Endothelial cell of umbilical vein (primary cell): ENCODE measurements around the gene PSME4. TPM values are rescaled to one million over a fixed set of nuclear protein-coding genes. Genes with fewer than 3 reads are reported as not detected.
A peak's percentile ranks its signal among the peaks of the same experiment; 100 is the strongest.

Source experiments
- BruUV-seq: library from RNA; stranded (reverse); fragments of 400-500 nt; replicated peaks from 2 replicates; lab custom pipeline; 2021; lab: Mats Ljungman, UMichigan
- CTCF ChIA-PET: fragments of 300-600, 350-600 bp; sonication (Branson Sonifier 250); formaldehyde crosslinking; loops from one replicate; lab custom pipeline; 2021; ENCODE audit warnings: antibody characterized with exemption, inconsistent platforms; lab: Charles Lee
- POLR2A ChIA-PET: fragments of 300-600, 350-600 bp; sonication (Branson Sonifier 250); formaldehyde crosslinking; loops from one replicate; lab custom pipeline; 2021; ENCODE audit warnings: antibody characterized with exemption, inconsistent platforms; lab: Charles Lee
- DNase-seq: peaks from one replicate; pipeline ENCODE4 v3.0.0-alpha.2; 2011; ENCODE audit warnings: low read depth, low spot score
- FAIRE-seq: peaks from 2 replicates; lab custom pipeline; 2011; peaks lifted over from hg19 to GRCh38; lab: Jason Lieb, UNC
- H2AFZ ChIP-seq: 2 replicates; pipeline ENCODE4 v1.6.0; 2012; ENCODE audit warnings: low read depth, low read length, control low read depth, inconsistent platforms
- H3K27ac ChIP-seq: 2 replicates; pipeline ENCODE4 v1.5.1; 2011; ENCODE audit warnings: low read depth, mild to moderate bottlenecking, control low read depth, low read length, moderate library complexity; ENCODE audit not compliant: insufficient read depth
- H3K27me3 ChIP-seq, 2 experiments: 2 replicates each; pipeline versions ENCODE4 v1.6.0 to v1.6.1; 2011; ENCODE audit warnings: low read length in 2 of 2, mixed read lengths in 1 of 2; ENCODE audit not compliant: control insufficient read depth in 2 of 2, insufficient read depth in 2 of 2
- H3K36me3 ChIP-seq, 2 experiments: 2 replicates in 1 of 2; 3 replicates in 1 of 2; pipeline ENCODE4 v1.5.1; 2011; ENCODE audit warnings: low read length in 2 of 2, mild to moderate bottlenecking in 1 of 2, moderate library complexity in 1 of 2; ENCODE audit not compliant: control insufficient read depth in 2 of 2, insufficient read depth in 2 of 2; ENCODE audit errors: extremely low read depth in 1 of 2
- H3K4me1 ChIP-seq: 3 replicates; pipeline ENCODE4 v1.5.1; 2011; ENCODE audit warnings: mild to moderate bottlenecking, low read length; ENCODE audit not compliant: control insufficient read depth, insufficient read depth; ENCODE audit errors: extremely low read depth
- H3K4me2 ChIP-seq: 2 replicates; pipeline ENCODE4 v1.6.1; 2011; ENCODE audit warnings: low read length, control low read depth, mixed read lengths; ENCODE audit not compliant: insufficient read depth
- H3K4me3 ChIP-seq, 3 experiments: fragments of 200-600 bp in 1 of 3; sonication (generic), shearing (Covaris generic) in 1 of 3; replicated peaks in 1 of 3; 2 replicates each; pipeline ENCODE4 v1.5.1; 2011 to 2016; ENCODE audit warnings: control low read depth in 3 of 3, low read length in 3 of 3, mild to moderate bottlenecking in 2 of 3, inconsistent platforms in 1 of 3, low read depth in 1 of 3, moderate library complexity in 1 of 3; ENCODE audit not compliant: insufficient read depth in 1 of 3
- H3K79me2 ChIP-seq: 2 replicates; pipeline ENCODE4 v1.6.0; 2012; ENCODE audit warnings: low read length, inconsistent platforms; ENCODE audit not compliant: control insufficient read depth, insufficient read depth
- H3K9ac ChIP-seq: replicated peaks from 2 replicates; pipeline ENCODE3; 2011; ENCODE audit warnings: low read length, control low read depth; ENCODE audit not compliant: insufficient read depth; ENCODE audit errors: extremely low read depth
- H3K9me1 ChIP-seq: replicated peaks from 3 replicates; pipeline ENCODE4 v1.6.0; 2011; ENCODE audit warnings: mild to moderate bottlenecking, low read length; ENCODE audit not compliant: control insufficient read depth, insufficient read depth; ENCODE audit errors: extremely low read depth
- H3K9me3 ChIP-seq: replicated peaks from 2 replicates; pipeline ENCODE4 v1.5.1; 2012; ENCODE audit warnings: low read length, inconsistent platforms; ENCODE audit not compliant: control insufficient read depth, insufficient read depth
- H4K20me1 ChIP-seq: replicated peaks from 2 replicates; pipeline ENCODE3; 2011; ENCODE audit warnings: mild to moderate bottlenecking, low read length; ENCODE audit not compliant: control insufficient read depth, insufficient read depth; ENCODE audit errors: extremely low read depth
- POLR2AphosphoS5 ChIP-seq: IDR thresholded peaks from 2 replicates; pipeline ENCODE4 v1.6.1; 2012; ENCODE audit warnings: low read depth, mild to moderate bottlenecking, control low read depth, low read length, moderate library complexity; ENCODE audit not compliant: insufficient read depth
- dilution Hi-C: fragments of 300-500 bp; cut with MboI; formaldehyde crosslinking; loops from one replicate; pipeline ENCODE4 v1.15.0; 2019; ENCODE audit warnings: low sequenced_read_pairs; ENCODE audit not compliant: extremely low pct_ligation_motif_present
- intact Hi-C: fragments of 100-400 bp; cut with micrococcal nuclease; formaldehyde crosslinking; loops from one replicate; pipeline ENCODE4 v1.10.0; 2022
- polyA plus RNA-seq, 4 experiments: library from polyadenylated mRNA; depleted of rRNA in 3 of 4; stranded (reverse) in 3 of 4; unstranded in 1 of 4; fragments of >200 nt; gene quantifications; 2 replicates each; pipeline versions ENCODE4 v1.2.1 to v1.2.3, GENCODE V29; 2011 to 2012; ENCODE audit warnings: missing spikeins in 1 of 4
- total RNA-seq: library from RNA; stranded (reverse); gene quantifications from 2 replicates; pipeline ENCODE4 v1.2.3, GENCODE V29; 2021
- TF ChIP-seq, protein P1 (sequence below), 2 donors: IDR thresholded peaks; 1 replicate in 1 of 2; 2 replicates in 1 of 2; pipeline ENCODE4 v1.5.1; 2011; ENCODE audit warnings: low read length in 2 of 2, mild to moderate bottlenecking in 2 of 2, moderate library complexity in 2 of 2, control low read depth in 1 of 2, inconsistent platforms in 1 of 2, low read depth in 1 of 2; ENCODE audit not compliant: insufficient read depth in 1 of 2; ENCODE audit errors: extremely low read depth in 1 of 2

The PSME4 gene
- total and polyA plus RNA-seq, 2 donors (not counting 3 experiments of a cell fraction or from before 2014, with no cell fraction given), result 24.7 to 82.6 TPM

GRCh38 chr2:53969968-53970723, 647 bp downstream of the PSME4 start:
- DNase-seq, result peak; percentile 63
- intact Hi-C loops, result loop anchor here (2.0 to 10.0 kb wide), 3 partner anchors 29 to 485 kb away; partner anchors contain the start of gene SPTBN1
- peak overlapping the region; percentile 91 for H3K9ac ChIP-seq
- no peaks in the 10 kb centered on the region for H3K9me1 ChIP-seq
- peaks cover 17% of the 10 kb centered on the region for H3K4me1 ChIP-seq
- dilution Hi-C loops, result no loop called here
- H3K4me3 ChIP-seq, result peak overlapping the region; percentile 73 to 94 (median 93)
- no peaks in the 10 kb centered on the region for H3K9me3 ChIP-seq
- no peaks in the 10 kb centered on the region for H4K20me1 ChIP-seq
- peaks cover 54% of the 10 kb centered on the region for H3K79me2 ChIP-seq
- no peaks in the 10 kb centered on the region for H3K27me3 ChIP-seq
- CTCF ChIA-PET, result interaction anchor here (0.6 to 2.5 kb wide), 4 partner anchors 19 to 734 kb away, joined by 3 to 8 read pairs (median 4); no protein-coding TSS in a partner anchor
- POLR2A ChIA-PET, result interaction anchor here (0.6 to 1.3 kb wide), 5 partner anchors 11 to 71 kb away, joined by 3 to 4 read pairs (median 3); no protein-coding TSS in a partner anchor
- H3K4me2 ChIP-seq, result peak overlapping the region; percentile 100
- no peak overlapping the region for H2AFZ ChIP-seq
- no peak for FAIRE-seq
- peak; percentile 20 for TF ChIP-seq POLR2AphosphoS5
- TF ChIP-seq, protein P1, sequence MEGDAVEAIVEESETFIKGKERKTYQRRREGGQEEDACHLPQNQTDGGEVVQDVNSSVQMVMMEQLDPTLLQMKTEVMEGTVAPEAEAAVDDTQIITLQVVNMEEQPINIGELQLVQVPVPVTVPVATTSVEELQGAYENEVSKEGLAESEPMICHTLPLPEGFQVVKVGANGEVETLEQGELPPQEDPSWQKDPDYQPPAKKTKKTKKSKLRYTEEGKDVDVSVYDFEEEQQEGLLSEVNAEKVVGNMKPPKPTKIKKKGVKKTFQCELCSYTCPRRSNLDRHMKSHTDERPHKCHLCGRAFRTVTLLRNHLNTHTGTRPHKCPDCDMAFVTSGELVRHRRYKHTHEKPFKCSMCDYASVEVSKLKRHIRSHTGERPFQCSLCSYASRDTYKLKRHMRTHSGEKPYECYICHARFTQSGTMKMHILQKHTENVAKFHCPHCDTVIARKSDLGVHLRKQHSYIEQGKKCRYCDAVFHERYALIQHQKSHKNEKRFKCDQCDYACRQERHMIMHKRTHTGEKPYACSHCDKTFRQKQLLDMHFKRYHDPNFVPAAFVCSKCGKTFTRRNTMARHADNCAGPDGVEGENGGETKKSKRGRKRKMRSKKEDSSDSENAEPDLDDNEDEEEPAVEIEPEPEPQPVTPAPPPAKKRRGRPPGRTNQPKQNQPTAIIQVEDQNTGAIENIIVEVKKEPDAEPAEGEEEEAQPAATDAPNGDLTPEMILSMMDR (IDR thresholded peaks at IDR 0.05; ENCODE audit: extremely low read depth in 1 of 2, insufficient read depth in 1 of 2, low read depth in 1 of 2, low read length in 2 of 2), result no peak
- H3K36me3 ChIP-seq, result no peaks in the 10 kb centered on the region
- H3K27ac ChIP-seq, result peak overlapping the region; percentile 81
- BruUV-seq, result no TSS peak
